K562 (cell line): Measurements from ENCODE around the gene HES4. TPM values are rescaled to one million over a fixed set of nuclear protein-coding genes. Genes with fewer than 3 reads are reported as not detected.
A peak's percentile ranks its signal among the peaks of the same experiment; 100 is the strongest.

Experiments
- CCNT2 ChIP-seq: IDR thresholded peaks from 2 replicates; pipeline ENCODE4 v1.6.1; 2011; ENCODE audit warnings: borderline replicate concordance, low read depth, mild to moderate bottlenecking, moderate library complexity, mixed read lengths, low read length; ENCODE audit not compliant: insufficient read length; ENCODE audit errors: extremely low read depth
- HCFC1 ChIP-seq: IDR thresholded peaks from 2 replicates; pipeline ENCODE4 v1.6.1; 2012; ENCODE audit warnings: low read depth, low read length, improper control_type of control experiment
- HMGN3 ChIP-seq: IDR thresholded peaks from 2 replicates; pipeline ENCODE4 v1.6.1; 2011; ENCODE audit warnings: borderline replicate concordance, low read depth, mild to moderate bottlenecking, mixed read lengths, low read length; ENCODE audit not compliant: insufficient read length; ENCODE audit errors: extremely low read depth
- KDM1A ChIP-seq, 2 experiments: fragments of 450-650 bp; IDR thresholded peaks; 2 replicates each; pipeline ENCODE4 v1.6.1; 2016; ENCODE audit warnings: mild to moderate bottlenecking in 2 of 2
- PHF21A ChIP-seq: fragments of 450-650 bp; IDR thresholded peaks from 2 replicates; pipeline ENCODE4 v1.6.1; 2017; ENCODE audit warnings: low read depth, borderline replicate concordance
- PHF8 ChIP-seq: fragments of 200-600 bp; sonication (generic); IDR thresholded peaks from 2 replicates; pipeline ENCODE4 v1.6.1; 2012; ENCODE audit warnings: mixed run types, mild to moderate bottlenecking, inconsistent platforms, low read length, moderate library complexity, borderline replicate concordance
- RAD21 ChIP-seq, 2 experiments: fragments of 250-450 bp in 1 of 2; fragments of 450-650 bp in 1 of 2; sonication (Bioruptor Pico) in 1 of 2; formaldehyde crosslinking in 1 of 2; IDR thresholded peaks in 1 of 2; conservative IDR thresholded peaks in 1 of 2; 2 replicates each; pipeline versions ENCODE4 v1.4.0 to v1.8.0; 2020 to 2022; ENCODE audit warnings: mild to moderate bottlenecking in 2 of 2, moderate library complexity in 1 of 2
- RREB1 ChIP-seq: fragments of 250-450 bp; sonication (Bioruptor Pico); IDR thresholded peaks from 2 replicates; pipeline ENCODE4 v1.4.0; 2020
- STAT6 ChIP-seq: sonication (generic); formaldehyde crosslinking; IDR thresholded peaks from 2 replicates; pipeline ENCODE4 v1.8.1; 2023; ENCODE audit warnings: mild to moderate bottlenecking, missing genetic modification reagents
- ZKSCAN3 ChIP-seq: fragments of 250-450 bp; sonication (Bioruptor Pico); IDR thresholded peaks from 2 replicates; pipeline ENCODE4 v1.4.0; 2020
- ZNF217 ChIP-seq: sonication (generic); formaldehyde crosslinking; IDR thresholded peaks from 2 replicates; pipeline ENCODE4 v1.8.0; 2022; ENCODE audit warnings: mild to moderate bottlenecking, missing genetic modification reagents
- ZNF408 ChIP-seq: fragments of 250-450 bp; sonication (Bioruptor Pico); IDR thresholded peaks from 2 replicates; pipeline ENCODE4 v1.4.0; 2020; ENCODE audit warnings: low read depth, mild to moderate bottlenecking, moderate library complexity
- polyA plus RNA-seq, 8 experiments: library from polyadenylated mRNA; depleted of rRNA in 4 of 8; stranded (reverse) in 5 of 8; unstranded in 3 of 8; fragments of >200 nt; fragmentation: Nextera tagmentation in 2 of 8; fragmentation: Illumina TruSeq in 1 of 8; extraction: Ambion mirVana in 2 of 8; extraction: Trizol in 1 of 8; gene quantifications; 2 replicates each; pipeline versions ENCODE4 v1.2.1 to v1.2.3, GENCODE V29; 2011 to 2014; ENCODE audit warnings: inconsistent platforms in 1 of 8, missing spikeins in 1 of 8
- total RNA-seq, 7 experiments: library from RNA; depleted of rRNA in 6 of 7; stranded (reverse); fragments of >200 nt in 6 of 7; fragmentation: Illumina TruSeq in 2 of 7; extraction: Trizol in 2 of 7; gene quantifications; 2 replicates each; pipeline versions ENCODE4 v1.2.1 to v1.2.3, GENCODE V29; 2011 to 2021; ENCODE audit warnings: low replicate concordance in 1 of 7

HES4 gene
- total and polyA plus RNA-seq, 9 of the 15 experiments (the other 6 are each of a cell fraction or from before 2014, with no cell fraction given): 0.21 to 43.7 (median 5.3) TPM; not detected in 2

DNA sequence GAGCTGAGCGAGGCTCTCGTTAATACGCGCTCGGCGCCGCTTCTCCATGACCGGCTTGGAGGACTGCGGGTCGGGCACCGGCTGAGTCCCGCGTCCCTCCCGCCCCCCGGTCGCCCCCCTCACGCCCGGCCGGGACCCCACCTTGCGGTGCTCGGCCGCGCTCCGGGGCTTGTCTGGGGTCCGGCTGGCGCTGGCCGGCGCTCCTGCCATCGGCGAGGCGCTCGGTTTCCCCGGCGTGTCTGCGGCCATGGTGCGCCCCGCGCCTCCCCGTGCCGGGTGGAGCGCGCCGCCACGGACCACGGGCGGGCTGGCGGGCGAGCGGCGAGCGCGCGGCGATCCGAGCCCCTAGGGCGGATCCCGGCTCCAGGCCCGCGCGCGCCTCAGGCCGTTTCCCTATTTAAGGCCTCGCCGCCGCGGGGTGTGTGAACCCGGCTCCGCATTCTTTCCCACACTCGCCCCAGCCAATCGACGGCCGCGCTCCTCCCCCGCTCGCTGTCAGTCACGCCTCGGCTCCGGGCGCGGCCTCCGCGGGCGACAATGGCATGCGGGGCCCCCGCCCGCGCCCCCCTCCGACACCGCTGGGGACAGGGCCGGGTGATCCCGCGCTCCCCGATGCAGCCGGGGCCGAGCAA is at the start of gene HES4 (continued):
- TF ChIP-seq ZKSCAN3 (CRISPR knock-in tag) (no peak), RREB1 (CRISPR knock-in tag) (0 out of 2 replicates have a peak, but pooled peaks have one; percentile 14), ZNF408 (CRISPR knock-in tag) (no peak), KDM1A (IDR thresholded peaks at IDR 0.05) (no peak), HCFC1 (peak; percentile 7; the same call in 1 of the 2 replicates), CCNT2 (peak; percentile 90), PHF8 (0 out of 2 replicates have a peak, but pooled peaks have one; percentile 15), ZNF217 (CRISPR knock-in tag) (no peak), STAT6 (no peak), RAD21 (CRISPR knock-in tag; conservative IDR thresholded peaks at IDR 0.05 in 1 of 2, IDR thresholded peaks at IDR 0.05 in 1 of 2) (no peak), HMGN3 (peak; percentile 2), PHF21A (0 out of 2 replicates have a peak, but pooled peaks have one; percentile 35)
